ENCODE data around the gene EDAR. TPM values are rescaled to one million over a fixed set of nuclear protein-coding genes. Genes with fewer than 3 reads are reported as not detected.

EDAR gene
- total and polyA plus RNA-seq, 2 of the 8 experiments (the other 6 are each of a cell fraction or from before 2014, with no cell fraction given) = not detected

GRCh38 chr2:108938077-108938710 is 50.8 kb downstream of the EDAR start:
- Histone ChIP-seq H3K14ac (ENCODE audit: insufficient read length) (no peak overlapping the region), H3K4me2 (ENCODE audit: insufficient read depth in 1 of 2, low read depth in 2 of 2, low read length in 2 of 2) (no peak overlapping the region), H3K4ac (replicated peaks; ENCODE audit: insufficient read length, low read depth, low read length) (no peak overlapping the region), H4K91ac (replicated peaks; ENCODE audit: insufficient read length, low read length) (no peak overlapping the region), H3K79me2 (ENCODE audit: control insufficient read depth in 1 of 2, insufficient read depth in 2 of 2, low read length in 2 of 2) (no peaks in the 10 kb centered on the region), H3K4me1 (replicated peaks in 1 of 4; ENCODE audit: control insufficient read depth in 3 of 4, insufficient read depth in 4 of 4, low read length in 3 of 4) (peaks cover 4 to 15% (median 10%) of the 10 kb centered on the region in 4 experiments), H3K18ac (ENCODE audit: extremely low read depth, low read length) (no peak overlapping the region), H2AFZ (ENCODE audit: low read length) (no peak overlapping the region), H3K56ac (replicated peaks; ENCODE audit: insufficient read length, low read depth, low read length) (no peak overlapping the region), H3K23me2 (ENCODE audit: low read depth, low read length) (peaks cover 4% of the 10 kb centered on the region; the same call in 1 of the 2 replicates), H3K23ac (ENCODE audit: insufficient read length) (no peak overlapping the region), H2BK15ac (ENCODE audit: low read length) (no peak overlapping the region), H4K20me1 (replicated peaks in 1 of 2; ENCODE audit: control insufficient read depth in 1 of 2, insufficient read depth in 2 of 2, low read length in 2 of 2) (no peaks in the 10 kb centered on the region), H2BK12ac (ENCODE audit: low read depth, low read length) (no peak overlapping the region), H4K5ac (ENCODE audit: insufficient read length, low read depth, low read length) (no peak overlapping the region), H3K9ac (replicated peaks in 1 of 4; ENCODE audit: extremely low read depth in 1 of 4, low read depth in 3 of 4, low read length in 3 of 4) (no peak overlapping the region), H3K27ac (ENCODE audit: low read depth, low read length) (no peak overlapping the region), H2BK120ac (replicated peaks; ENCODE audit: low read depth, low read length) (no peak overlapping the region), H4K8ac (ENCODE audit: extremely low read depth, insufficient read depth, low read length) (no peak overlapping the region), H3K27me3 (replicated peaks in 1 of 4; ENCODE audit: control insufficient read depth in 3 of 4, extremely low read depth in 1 of 4, insufficient read depth in 3 of 4, low read length in 3 of 4) (no peaks in the 10 kb centered on the region), H3K4me3 (ENCODE audit: extremely low read depth in 1 of 4, insufficient read depth in 2 of 4, low read depth in 3 of 4, low read length in 4 of 4) (no peak overlapping the region), H2AK5ac (ENCODE audit: low read depth, low read length) (no peak overlapping the region), H2BK20ac (ENCODE audit: low read length) (no peak overlapping the region), H2BK5ac (ENCODE audit: low read depth, low read length) (no peak overlapping the region), H3K36me3 (ENCODE audit: control insufficient read depth in 2 of 4, insufficient read depth in 4 of 4, low read length in 3 of 4) (no peaks in the 10 kb centered on the region), H3K79me1 (ENCODE audit: low read depth, low read length) (no peaks in the 10 kb centered on the region), H3K9me3 (ENCODE audit: insufficient read depth in 2 of 2, low read depth in 1 of 2, low read length in 1 of 2) (no peaks in the 10 kb centered on the region)
- TF ChIP-seq SIN3A (conservative IDR thresholded peaks at IDR 0.05 in 1 of 2, IDR thresholded peaks at IDR 0.05 in 1 of 2; ENCODE audit: low read depth in 1 of 2, low read length in 2 of 2) (no peak), TAF7 (optimal IDR thresholded peaks at IDR 0.05; ENCODE audit: borderline replicate concordance, low read depth, low read length) (no peak)
- DNase-seq (ENCODE audit: low read depth in 1 of 2, low spot score in 2 of 2) = no peak
- POLR2A ChIA-PET (ENCODE audit: partially characterized antibody) = no interaction called here
- 91% methylated on average over 9 of the region's 9 CpGs; no CpG with 5 or more reads in 1 of the 2 experiments for WGBS, 2 experiments (ENCODE audit: extremely low coverage in 1 of 2, insufficient coverage in 1 of 2, insufficient read length in 1 of 2, insufficient replicate concordance in 2 of 2, low coverage in 1 of 2, low lambda C conversion rate in 2 of 2, missing lambda C conversion rate in 1 of 2)
- CTCF ChIA-PET (ENCODE audit: partially characterized antibody) = no interaction called here
- FAIRE-seq = no peak

Measured in H1 (cell line).